Left lung (tissue), 10 donors: Measurements from ENCODE around the gene GPR176. TPM values are rescaled to one million over a fixed set of nuclear protein-coding genes. Genes with fewer than 3 reads are reported as not detected.
A peak's percentile ranks its signal among the peaks of the same experiment; 100 is the strongest.

ENCODE experiments used
- ATAC-seq: fragments of 200-7000 bp; cut with Tn5 transposase; one replicate; pipeline ENCODE4 v1.9.1; 2020; ENCODE audit warnings: moderate library complexity
- DNase-seq, 4 donors: peaks; one replicate each; pipeline ENCODE4 v3.0.0-alpha.2; 2013 to 2020
- H3K27ac ChIP-seq, 2 donors: fragments of 200-600 bp; sonication (generic) in 1 of 2; one replicate each; pipeline versions ENCODE4 v1.5.0 to v1.8.0; 2020 to 2021
- H3K27me3 ChIP-seq, 2 donors: fragments of 200-600 bp; sonication (generic) in 1 of 2; one replicate each; pipeline versions ENCODE4 v1.5.0 to v1.8.0; 2020 to 2021
- H3K36me3 ChIP-seq, 2 donors: fragments of 200-600 bp; sonication (generic) in 1 of 2; one replicate each; pipeline versions ENCODE4 v1.5.0 to v1.8.0; 2020 to 2021
- H3K4me1 ChIP-seq, 2 donors: fragments of 200-600 bp; one replicate each; pipeline ENCODE4 v1.8.0; 2021
- H3K4me3 ChIP-seq, 2 donors: fragments of 200-600 bp; sonication (generic) in 1 of 2; one replicate each; pipeline versions ENCODE4 v1.5.0 to v1.8.0; 2020 to 2021; ENCODE audit warnings: mild to moderate bottlenecking in 1 of 2
- H3K9me3 ChIP-seq, 2 donors: fragments of 200-600 bp; sonication (generic) in 1 of 2; one replicate each; pipeline versions ENCODE4 v1.5.0 to v1.8.0; 2020 to 2021
- CTCF ChIP-seq, 2 donors: fragments of 200-600 bp; sonication (generic) in 1 of 2; IDR thresholded peaks; one replicate each; pipeline versions ENCODE4 v1.5.0 to v1.8.0; 2021; ENCODE audit warnings: antibody characterized with exemption in 2 of 2
- intact Hi-C, 2 donors: fragments of 100-400 bp; cut with DNase I; formaldehyde crosslinking; loops; one replicate each; pipeline versions ENCODE4 v1.11.2 to v1.14.2; 2022
- polyA plus RNA-seq, 6 donors: library from polyadenylated mRNA; unstranded; fragments of 120-200 nt; gene quantifications; one replicate each; pipeline ENCODE4 v1.2.1, GENCODE V29; 2013; ENCODE audit not compliant: insufficient read length in 6 of 6
- total RNA-seq, 2 donors: library from RNA; stranded (reverse); fragmentation: NEBNext Ultra II Directional; extraction: Animal tissue kit (Norgen Biotek cat#: 25700); gene quantifications; one replicate each; pipeline ENCODE4 v1.2.1, GENCODE V29; 2021
- donor health status: DM: no; HTN: yes; CAD: no.
- donor health status: DM: no; HTN: no; CAD: no.

GPR176 gene
- total and polyA plus RNA-seq, 8 donors = 2.6 to 6.6 (median 4.0) TPM

- Histone ChIP-seq H3K36me3 (no peaks in the 10 kb centered on the region), H3K4me3 (no peak overlapping the region), H3K4me1 (peaks cover 0 to 6% of the 10 kb centered on the region in 2 donors), H3K27ac (no peak overlapping the region), H3K27me3 (no peaks in the 10 kb centered on the region), H3K9me3 (no peaks in the 10 kb centered on the region)
- ATAC-seq (no peak), DNase-seq (no peak)
- no peak for TF ChIP-seq CTCF (IDR thresholded peaks at IDR 0.05)
- intact Hi-C loops = no loop called here
Measured at GRCh38 chr15:39888243-39888642, 31.8 kb downstream of the GPR176 start.

GRCh38 chr15:39887832-39888231, 32.2 kb downstream of the GPR176 start:
- intact Hi-C loops = no loop called here
- DNase-seq (peak in 1 of 4 donors; percentile 24), ATAC-seq (peak; percentile 85)

DNA sequence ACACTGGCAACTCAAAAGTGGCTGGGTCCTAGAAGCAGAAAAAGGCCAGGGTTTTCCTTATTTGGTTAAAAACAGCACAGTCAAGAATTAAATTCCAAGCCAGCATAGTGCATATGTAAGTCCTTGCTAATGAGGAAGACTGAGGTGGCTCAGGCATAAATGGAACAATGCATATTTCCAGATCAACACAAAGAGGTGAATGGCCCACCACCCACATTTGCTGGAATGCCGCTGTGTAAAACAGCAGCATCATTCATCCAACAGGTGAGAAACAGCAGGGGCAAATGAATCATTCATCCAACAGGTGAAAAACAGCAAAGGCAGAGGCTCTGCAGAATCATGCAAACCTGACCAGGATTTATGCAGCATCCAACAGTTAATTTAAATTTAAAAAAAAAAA, 32.9 kb downstream of the GPR176 start:
- H3K4me1 ChIP-seq = peaks cover 0 to 6% of the 10 kb centered on the region in 2 donors

More at GRCh38 chr15:39887832-39888231, 32.2 kb downstream of the GPR176 start:
- no peaks in the 10 kb centered on the region for H3K27me3 ChIP-seq
- H3K9me3 ChIP-seq = no peaks in the 10 kb centered on the region
- H3K36me3 ChIP-seq = no peaks in the 10 kb centered on the region
- no peak overlapping the region for H3K27ac ChIP-seq
- H3K4me1 ChIP-seq = peaks cover 0 to 6% of the 10 kb centered on the region in 2 donors
- TF ChIP-seq CTCF (IDR thresholded peaks at IDR 0.05) = no peak
- H3K4me3 ChIP-seq = no peak overlapping the region

DNA sequence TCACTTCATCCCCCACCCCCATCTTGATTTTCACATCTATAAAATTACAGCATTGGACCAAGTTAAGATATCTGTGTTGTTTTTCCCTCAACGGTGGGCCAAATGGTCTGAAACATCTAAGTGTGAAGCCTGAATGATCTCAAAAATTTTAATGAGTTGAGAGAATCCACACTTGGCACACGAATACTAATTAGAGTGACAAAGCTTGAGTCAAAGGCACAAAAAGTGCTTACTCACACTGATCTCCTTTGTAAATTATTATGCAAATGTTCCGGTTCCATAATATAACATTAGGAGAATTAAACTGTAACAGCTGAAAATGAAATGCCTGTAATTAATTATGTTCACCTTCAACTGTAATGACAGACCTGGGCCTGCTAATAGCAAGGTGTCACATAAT, 33.6 kb downstream of the GPR176 start:
- intact Hi-C loops = no loop called here
- Histone ChIP-seq H3K9me3 (no peaks in the 10 kb centered on the region), H3K27me3 (no peaks in the 10 kb centered on the region), H3K4me3 (no peak overlapping the region), H3K4me1 (peaks cover 0 to 6% of the 10 kb centered on the region in 2 donors), H3K27ac (no peak overlapping the region), H3K36me3 (no peaks in the 10 kb centered on the region)
- DNase-seq = no peak
- TF ChIP-seq CTCF (IDR thresholded peaks at IDR 0.05) = no peak
- ATAC-seq = no peak

More for the DNA sequence above, 32.9 kb downstream of the GPR176 start:
- TF ChIP-seq CTCF (IDR thresholded peaks at IDR 0.05) = no peak
- Histone ChIP-seq H3K27ac (no peak overlapping the region), H3K27me3 (no peaks in the 10 kb centered on the region), H3K9me3 (no peaks in the 10 kb centered on the region), H3K36me3 (no peaks in the 10 kb centered on the region), H3K4me3 (no peak overlapping the region)
- no peak for ATAC-seq
- intact Hi-C loops = no loop called here
- no peak for DNase-seq

GRCh38 chr15:39885099-39885777, 34.8 kb downstream of the GPR176 start:
- intact Hi-C loops = no loop called here
- H3K27ac ChIP-seq = no peak overlapping the region
- ATAC-seq (no peak), DNase-seq (no peak)
- no peak overlapping the region for H3K4me3 ChIP-seq
- no peaks in the 10 kb centered on the region for H3K27me3 ChIP-seq
- no peak for TF ChIP-seq CTCF (IDR thresholded peaks at IDR 0.05)
- no peaks in the 10 kb centered on the region for H3K36me3 ChIP-seq
- no peaks in the 10 kb centered on the region for H3K9me3 ChIP-seq
- H3K4me1 ChIP-seq = peaks cover 0 to 6% of the 10 kb centered on the region in 2 donors
